WI38 (cell line): ENCODE data around the gene GSS.

Experiments used
- H3K4me3 ChIP-seq: 2 replicates; pipeline ENCODE4 v1.5.1; 2011; ENCODE audit warnings: low read depth, mild to moderate bottlenecking, control low read depth, low read length
- TF ChIP-seq, protein P1 (sequence below): IDR thresholded peaks from 2 replicates; pipeline ENCODE4 v1.5.1; 2012; ENCODE audit warnings: low read depth, mild to moderate bottlenecking, control low read depth, low read length

GSS gene

DNA sequence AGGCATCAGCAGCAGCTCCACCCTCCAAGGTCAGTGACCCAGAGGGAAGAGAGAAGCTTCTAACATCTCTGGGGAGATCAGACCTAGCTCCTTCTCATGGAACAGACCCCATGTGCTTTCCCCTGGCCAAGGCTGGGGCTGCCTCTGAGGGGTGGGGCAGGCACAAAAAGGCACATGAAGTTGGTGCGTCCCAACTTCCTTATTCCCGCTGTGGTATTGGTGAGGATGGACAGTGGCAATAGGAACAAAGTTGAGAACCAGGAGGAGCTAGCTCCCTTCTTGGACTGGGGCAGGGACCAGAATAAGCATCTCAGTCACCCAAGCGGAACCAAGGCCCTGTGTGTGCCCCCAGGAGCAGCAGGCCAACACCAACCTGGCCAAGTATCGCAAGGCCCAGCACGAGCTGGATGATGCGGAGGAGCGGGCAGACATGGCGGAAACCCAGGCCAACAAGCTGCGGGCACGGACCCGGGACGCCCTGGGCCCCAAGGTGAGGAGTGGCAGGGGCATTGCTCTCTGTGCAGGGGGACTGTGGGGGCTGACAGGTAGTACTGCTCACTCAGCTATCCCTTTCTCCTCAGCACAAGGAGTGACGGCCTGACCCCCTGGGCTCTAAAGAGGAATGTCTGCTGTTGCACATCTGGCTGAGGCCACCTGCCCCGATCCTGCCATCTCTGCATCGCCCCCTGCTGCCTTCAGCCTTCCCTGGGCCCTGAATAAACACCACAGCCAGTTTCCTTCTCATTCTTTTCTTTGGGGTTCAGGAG, 46.2 kb upstream of the GSS start:
- TF ChIP-seq, protein P1, sequence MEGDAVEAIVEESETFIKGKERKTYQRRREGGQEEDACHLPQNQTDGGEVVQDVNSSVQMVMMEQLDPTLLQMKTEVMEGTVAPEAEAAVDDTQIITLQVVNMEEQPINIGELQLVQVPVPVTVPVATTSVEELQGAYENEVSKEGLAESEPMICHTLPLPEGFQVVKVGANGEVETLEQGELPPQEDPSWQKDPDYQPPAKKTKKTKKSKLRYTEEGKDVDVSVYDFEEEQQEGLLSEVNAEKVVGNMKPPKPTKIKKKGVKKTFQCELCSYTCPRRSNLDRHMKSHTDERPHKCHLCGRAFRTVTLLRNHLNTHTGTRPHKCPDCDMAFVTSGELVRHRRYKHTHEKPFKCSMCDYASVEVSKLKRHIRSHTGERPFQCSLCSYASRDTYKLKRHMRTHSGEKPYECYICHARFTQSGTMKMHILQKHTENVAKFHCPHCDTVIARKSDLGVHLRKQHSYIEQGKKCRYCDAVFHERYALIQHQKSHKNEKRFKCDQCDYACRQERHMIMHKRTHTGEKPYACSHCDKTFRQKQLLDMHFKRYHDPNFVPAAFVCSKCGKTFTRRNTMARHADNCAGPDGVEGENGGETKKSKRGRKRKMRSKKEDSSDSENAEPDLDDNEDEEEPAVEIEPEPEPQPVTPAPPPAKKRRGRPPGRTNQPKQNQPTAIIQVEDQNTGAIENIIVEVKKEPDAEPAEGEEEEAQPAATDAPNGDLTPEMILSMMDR = no peak

DNA sequence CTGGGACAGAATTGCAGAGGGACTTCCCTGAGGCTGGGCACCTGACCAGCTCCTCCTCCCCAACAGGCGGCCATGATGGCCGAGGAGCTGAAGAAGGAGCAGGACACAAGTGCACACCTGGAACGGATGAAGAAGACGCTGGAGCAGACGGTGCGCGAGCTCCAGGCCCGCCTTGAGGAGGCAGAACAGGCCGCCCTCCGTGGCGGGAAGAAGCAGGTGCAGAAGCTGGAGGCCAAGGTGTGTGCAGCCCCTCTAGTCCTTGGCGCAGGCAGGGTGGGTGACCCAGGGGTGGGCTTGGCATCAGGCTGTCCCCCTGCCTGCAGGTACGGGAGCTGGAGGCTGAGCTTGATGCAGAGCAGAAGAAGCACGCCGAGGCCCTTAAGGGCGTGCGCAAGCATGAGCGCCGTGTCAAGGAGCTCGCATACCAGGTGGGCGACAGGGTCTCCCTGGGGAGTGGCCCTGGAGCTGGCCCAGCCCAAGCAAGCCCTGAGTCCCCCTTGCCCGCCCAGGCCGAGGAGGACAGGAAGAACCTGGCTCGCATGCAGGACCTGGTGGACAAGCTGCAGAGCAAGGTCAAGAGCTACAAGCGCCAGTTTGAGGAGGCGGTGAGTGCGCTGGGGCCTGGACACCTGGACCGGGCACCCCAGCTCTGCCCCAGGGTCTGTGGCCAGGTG, 45.5 kb upstream of the GSS start:
- TF ChIP-seq, protein P1 = no peak
- H3K4me3 ChIP-seq = no peak overlapping the region

More for the DNA sequence above, 46.2 kb upstream of the GSS start:
- H3K4me3 ChIP-seq = no peak overlapping the region

DNA sequence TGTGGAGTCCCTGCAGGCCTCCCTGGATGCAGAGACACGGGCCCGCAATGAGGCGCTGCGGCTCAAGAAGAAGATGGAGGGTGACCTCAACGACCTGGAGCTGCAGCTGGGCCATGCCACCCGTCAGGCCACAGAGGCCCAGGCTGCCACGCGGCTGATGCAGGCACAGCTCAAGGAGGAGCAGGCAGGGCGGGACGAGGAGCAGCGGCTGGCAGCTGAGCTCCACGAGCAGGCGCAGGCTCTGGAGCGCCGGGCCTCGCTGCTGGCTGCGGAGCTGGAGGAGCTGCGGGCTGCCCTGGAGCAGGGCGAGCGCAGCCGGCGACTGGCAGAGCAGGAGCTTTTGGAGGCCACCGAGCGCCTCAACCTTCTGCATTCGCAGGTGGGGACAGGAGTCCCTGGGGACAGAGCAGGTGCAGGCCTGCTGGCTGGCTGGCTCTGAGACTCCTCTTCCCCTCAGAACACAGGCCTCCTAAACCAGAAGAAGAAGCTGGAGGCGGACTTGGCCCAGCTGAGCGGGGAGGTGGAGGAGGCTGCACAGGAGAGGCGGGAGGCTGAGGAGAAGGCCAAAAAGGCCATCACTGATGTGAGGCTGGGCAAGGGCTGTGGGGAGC, 44.8 kb upstream of the GSS start:
- TF ChIP-seq, protein P1 = no peak
- no peak overlapping the region for H3K4me3 ChIP-seq

DNA sequence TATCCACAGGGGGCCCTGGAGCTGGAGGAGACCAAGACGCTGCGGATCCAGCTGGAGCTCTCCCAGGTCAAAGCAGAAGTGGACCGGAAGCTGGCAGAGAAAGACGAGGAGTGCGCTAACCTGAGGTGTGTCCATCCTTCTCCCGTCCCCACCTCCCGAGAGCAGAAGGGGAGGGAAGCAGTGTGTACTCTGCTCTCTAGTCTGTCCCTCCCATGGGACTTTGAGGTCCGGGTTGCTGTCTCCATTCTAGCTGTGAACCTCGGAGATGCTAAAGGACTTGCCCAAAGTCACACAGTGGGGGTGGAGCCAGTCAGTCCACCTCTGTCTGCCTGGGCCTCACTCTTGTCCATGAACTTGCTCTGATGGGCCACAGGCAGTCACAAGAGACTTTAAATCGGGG, 44.2 kb upstream of the GSS start:
- no peak overlapping the region for H3K4me3 ChIP-seq
- TF ChIP-seq, protein P1 = no peak

DNA sequence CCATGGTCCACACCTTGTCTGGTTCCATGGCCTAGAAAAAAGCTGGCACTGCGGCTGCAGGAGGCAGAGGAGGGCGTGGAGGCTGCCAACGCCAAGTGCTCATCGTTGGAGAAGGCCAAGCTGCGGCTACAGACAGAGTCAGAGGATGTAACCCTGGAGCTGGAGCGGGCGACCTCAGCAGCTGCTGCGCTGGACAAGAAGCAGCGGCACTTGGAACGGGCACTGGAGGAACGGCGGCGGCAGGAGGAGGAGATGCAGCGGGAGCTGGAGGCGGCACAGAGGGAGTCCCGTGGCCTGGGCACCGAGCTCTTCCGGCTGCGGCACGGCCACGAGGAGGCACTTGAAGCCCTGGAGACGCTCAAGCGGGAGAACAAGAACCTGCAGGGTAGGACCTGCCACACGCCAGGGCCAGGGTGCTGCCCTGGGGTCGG, 43.4 kb upstream of the GSS start:
- TF ChIP-seq, protein P1 = no peak
- H3K4me3 ChIP-seq = no peak overlapping the region

DNA sequence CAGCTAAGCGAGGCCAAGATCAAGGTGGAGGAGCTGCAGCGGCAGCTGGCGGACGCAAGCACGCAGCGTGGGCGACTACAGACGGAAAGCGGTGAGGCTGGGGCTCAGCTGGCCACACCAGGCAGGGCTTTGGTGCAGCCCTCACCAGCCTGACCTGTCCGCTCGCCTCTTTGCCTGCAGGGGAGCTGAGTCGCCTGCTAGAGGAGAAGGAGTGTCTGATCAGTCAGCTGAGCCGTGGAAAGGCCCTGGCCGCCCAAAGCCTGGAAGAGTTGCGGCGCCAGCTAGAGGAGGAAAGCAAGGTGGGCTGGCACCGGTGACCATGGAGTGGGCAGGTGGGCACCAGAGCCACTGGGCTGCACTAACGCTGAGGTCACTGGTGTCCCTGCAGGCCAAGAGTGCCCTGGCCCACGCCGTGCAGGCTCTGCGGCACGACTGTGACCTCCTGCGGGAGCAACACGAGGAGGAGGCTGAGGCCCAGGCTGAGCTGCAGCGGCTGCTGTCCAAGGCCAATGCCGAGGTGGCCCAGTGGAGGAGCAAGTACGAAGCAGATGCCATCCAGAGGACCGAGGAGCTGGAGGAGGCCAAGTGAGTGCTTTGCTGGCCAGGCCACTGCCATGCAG, 42.8 kb upstream of the GSS start:
- TF ChIP-seq, protein P1 = no peak
- no peak overlapping the region for H3K4me3 ChIP-seq
